K562 (cell line): ENCODE measurements around the gene HSD17B1. TPM values are rescaled to one million over a fixed set of nuclear protein-coding genes. Genes with fewer than 3 reads are reported as not detected.

Experiments used
- ATAC-seq: fragments of 200-7000 bp; cut with Tn5 transposase; 3 replicates; pipeline ENCODE4 v1.9.1; 2020; ENCODE audit warnings: moderate library complexity
- BruUV-seq: library from RNA; stranded (reverse); fragments of 400-500 nt; replicated peaks from 2 replicates; lab custom pipeline; 2021; lab: Mats Ljungman, UMichigan
- CTCF ChIA-PET: fragments of 300-600 bp; formaldehyde crosslinking; extraction: SDS; loops from one replicate; lab custom pipeline; 2021; ENCODE audit warnings: low intra/inter-chr PET ratio; lab: Yijun Ruan, JAX
- POLR2A ChIA-PET: fragments of 300-600, 350-650 bp; sonication (Branson Sonifier 250); formaldehyde crosslinking; extraction: SDS; loops from one replicate; lab custom pipeline; 2021; ENCODE audit warnings: antibody characterized with exemption, inconsistent platforms; lab: Yijun Ruan, JAX
- DNase-seq, 4 experiments: peaks; one replicate each; pipeline versions ENCODE4 v3.0.0 to v3.0.0-alpha.2; 2011 to 2018; ENCODE audit warnings: low spot score in 3 of 4, mixed read lengths in 3 of 4; ENCODE audit errors: extremely low read depth in 1 of 4
- FAIRE-seq: peaks from 2 replicates; lab custom pipeline; 2011; peaks lifted over from hg19 to GRCh38; lab: Jason Lieb, UNC
- H2AFZ ChIP-seq: 2 replicates; pipeline ENCODE4 v1.6.0; 2011; ENCODE audit warnings: low read depth, low read length, control low read depth, inconsistent platforms
- H3K27ac ChIP-seq: fragments of 200-600 bp; 3 replicates; pipeline ENCODE4 v1.8.0; 2011; ENCODE audit warnings: low read depth, mild to moderate bottlenecking, control low read depth, inconsistent platforms, low read length, moderate library complexity, mixed read lengths; ENCODE audit errors: extremely low read depth
- H3K27me3 ChIP-seq, 2 experiments: fragments of 300-600 bp in 1 of 2; 2 replicates in 1 of 2; 3 replicates in 1 of 2; pipeline versions ENCODE4 v1.6.0 to v1.8.0; 2011; ENCODE audit warnings: inconsistent platforms in 2 of 2, low read length in 2 of 2, mild to moderate bottlenecking in 1 of 2, mixed read lengths in 1 of 2, moderate library complexity in 1 of 2; ENCODE audit not compliant: control insufficient read depth in 2 of 2, insufficient read depth in 2 of 2
- H3K36me3 ChIP-seq: fragments of 300-600 bp; 3 replicates; pipeline ENCODE4 v1.8.0; 2011; ENCODE audit warnings: mild to moderate bottlenecking, low read length, inconsistent platforms; ENCODE audit not compliant: control insufficient read depth, insufficient read depth
- H3K4me1 ChIP-seq, 2 experiments: fragments of 200-600 bp in 1 of 2; replicated peaks in 1 of 2; 2 replicates in 1 of 2; 3 replicates in 1 of 2; pipeline versions ENCODE4 v1.5.1 to v1.8.0; 2011; ENCODE audit warnings: inconsistent platforms in 2 of 2, low read length in 2 of 2, mild to moderate bottlenecking in 1 of 2, mixed read lengths in 1 of 2, moderate library complexity in 1 of 2; ENCODE audit not compliant: control insufficient read depth in 2 of 2, insufficient read depth in 2 of 2
- H3K4me2 ChIP-seq: 2 replicates; pipeline ENCODE4 v1.6.1; 2011; ENCODE audit warnings: low read length, control low read depth, inconsistent platforms, mixed read lengths; ENCODE audit not compliant: insufficient read depth
- H3K4me3 ChIP-seq: fragments of 200-600 bp; sonication (generic), shearing (Covaris generic); 2 replicates; pipeline ENCODE4 v1.5.1; 2016; ENCODE audit warnings: control low read depth, inconsistent platforms
- H3K79me2 ChIP-seq: fragments of 200-600 bp; 3 replicates; pipeline ENCODE4 v1.8.0; 2011; ENCODE audit warnings: low read length, inconsistent platforms; ENCODE audit not compliant: control insufficient read depth, insufficient read depth
- H3K9ac ChIP-seq, 2 experiments: 2 replicates each; pipeline versions ENCODE4 v1.6.0 to v1.6.1; 2011; ENCODE audit warnings: low read depth in 2 of 2, low read length in 2 of 2, control low read depth in 1 of 2, inconsistent platforms in 1 of 2, mild to moderate bottlenecking in 1 of 2, mixed read lengths in 1 of 2; ENCODE audit not compliant: insufficient read depth in 1 of 2
- H3K9me1 ChIP-seq: one replicate; pipeline ENCODE4 v1.6.0; 2011; ENCODE audit warnings: inconsistent platforms, mild to moderate bottlenecking, low read length, moderate library complexity; ENCODE audit not compliant: control insufficient read depth, insufficient read depth
- H3K9me3 ChIP-seq: replicated peaks from 2 replicates; pipeline ENCODE4 v1.5.1; 2011; ENCODE audit warnings: low read depth, low read length, inconsistent platforms; ENCODE audit not compliant: control insufficient read depth, insufficient read depth
- H4K20me1 ChIP-seq: replicated peaks from 2 replicates; pipeline ENCODE4 v1.6.1; 2011; ENCODE audit warnings: low read length, inconsistent platforms, mixed read lengths; ENCODE audit not compliant: control insufficient read depth, insufficient read depth
- POLR2G ChIP-seq: fragments of 200-400 bp; formaldehyde crosslinking; IDR thresholded peaks from 2 replicates; pipeline ENCODE4 v1.6.1; 2017; ENCODE audit warnings: low read depth, mild to moderate bottlenecking, antibody characterized with exemption, low read length, moderate library complexity
- ZNF589 ChIP-seq: fragments of 200-800 bp; sonication (Bioruptor generic); IDR thresholded peaks from 2 replicates; pipeline ENCODE4 v1.6.1; 2016; ENCODE audit warnings: low read depth, missing genetic modification characterization, missing compliant biosample characterization
- WGBS: fragments of 100-300 bp; shearing (Covaris generic); methylation state at CpG from one replicate; pipeline ENCODE4 v1.1.6; 2016; ENCODE audit warnings: low coverage, mixed read lengths; ENCODE audit not compliant: insufficient coverage; ENCODE audit errors: missing lambda C conversion rate; 5-methylcytosine and 5-hydroxymethylcytosine counted together
- in situ Hi-C: fragments of 300-500 bp; cut with MboI; formaldehyde crosslinking; loops from 4 replicates; pipeline ENCODE4 v1.15.0; 2018; ENCODE audit warnings: inconsistent platforms, mixed read lengths
- intact Hi-C: fragments of 100-400 bp; cut with micrococcal nuclease; formaldehyde crosslinking; loops from 2 replicates; pipeline ENCODE4 v1.14.2; 2022
- polyA plus RNA-seq, 8 experiments: library from polyadenylated mRNA; depleted of rRNA in 4 of 8; stranded (reverse) in 5 of 8; unstranded in 3 of 8; fragments of >200 nt; fragmentation: Nextera tagmentation in 2 of 8; fragmentation: Illumina TruSeq in 1 of 8; extraction: Ambion mirVana in 2 of 8; extraction: Trizol in 1 of 8; gene quantifications; 2 replicates each; pipeline versions ENCODE4 v1.2.1 to v1.2.3, GENCODE V29; 2011 to 2014; ENCODE audit warnings: inconsistent platforms in 1 of 8, missing spikeins in 1 of 8
- total RNA-seq, 7 experiments: library from RNA; depleted of rRNA in 6 of 7; stranded (reverse); fragments of >200 nt in 6 of 7; fragmentation: Illumina TruSeq in 2 of 7; extraction: Trizol in 2 of 7; gene quantifications; 2 replicates each; pipeline versions ENCODE4 v1.2.1 to v1.2.3, GENCODE V29; 2011 to 2021; ENCODE audit warnings: low replicate concordance in 1 of 7
- TF ChIP-seq, protein P1 (sequence below): sonication (generic); formaldehyde crosslinking; IDR thresholded peaks from 2 replicates; pipeline ENCODE4 v1.8.1; 2023; ENCODE audit warnings: mild to moderate bottlenecking, missing genetic modification reagents

HSD17B1 gene
- total and polyA plus RNA-seq, 9 of the 15 experiments (the other 6 are each of a cell fraction or from before 2014, with no cell fraction given) = 0.55 to 21.1 (median 3.6) TPM

DNA sequence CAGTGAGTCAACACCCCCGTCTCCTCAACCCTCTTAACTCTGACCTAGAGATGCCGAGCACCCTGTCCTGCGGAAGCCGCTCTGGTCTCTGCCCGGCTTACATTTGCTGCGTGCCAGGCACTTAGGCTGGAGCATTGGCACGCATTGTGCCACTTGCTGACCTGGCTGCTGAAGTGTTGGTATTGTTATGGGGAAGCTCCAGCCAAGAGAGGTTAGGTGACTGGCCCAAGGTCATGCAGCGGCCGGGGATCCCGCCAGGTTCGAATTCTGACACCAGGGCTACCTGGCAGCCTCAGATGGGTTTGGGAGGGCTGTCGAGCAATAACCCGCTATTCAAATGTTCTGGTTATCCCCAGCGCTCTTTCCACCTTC is 5.0 kb upstream of the HSD17B1 start:
- H3K9me3 ChIP-seq = no peaks in the 10 kb centered on the region
- CTCF ChIA-PET = no interaction called here
- H3K4me1 ChIP-seq = peaks cover 0 to 35% of the 10 kb centered on the region in 2 experiments; a peak in 3 of 5 replicates
- H2AFZ ChIP-seq = no peak overlapping the region
- DNase-seq = no peak
- in situ Hi-C loops = no loop called here
- no TSS peak for BruUV-seq
- H3K27me3 ChIP-seq = no peaks in the 10 kb centered on the region
- no peak for ATAC-seq
- peak overlapping the region in 1 of 2 experiments; percentile 68; a peak in 2 of 4 replicates for H3K9ac ChIP-seq
- H3K4me3 ChIP-seq = no peak overlapping the region
- no peaks in the 10 kb centered on the region for H3K9me1 ChIP-seq
- H3K4me2 ChIP-seq = no peak overlapping the region
- WGBS = 96% methylated on average over 14 of the region's 14 CpGs
- H4K20me1 ChIP-seq = no peaks in the 10 kb centered on the region
- H3K79me2 ChIP-seq = no peaks in the 10 kb centered on the region
- no peak for FAIRE-seq
- peak; percentile 1; the same call in 1 of the 2 replicates for TF ChIP-seq POLR2G
- no peak for TF ChIP-seq ZNF589 (CRISPR knock-in tag)
- TF ChIP-seq, protein P1, sequence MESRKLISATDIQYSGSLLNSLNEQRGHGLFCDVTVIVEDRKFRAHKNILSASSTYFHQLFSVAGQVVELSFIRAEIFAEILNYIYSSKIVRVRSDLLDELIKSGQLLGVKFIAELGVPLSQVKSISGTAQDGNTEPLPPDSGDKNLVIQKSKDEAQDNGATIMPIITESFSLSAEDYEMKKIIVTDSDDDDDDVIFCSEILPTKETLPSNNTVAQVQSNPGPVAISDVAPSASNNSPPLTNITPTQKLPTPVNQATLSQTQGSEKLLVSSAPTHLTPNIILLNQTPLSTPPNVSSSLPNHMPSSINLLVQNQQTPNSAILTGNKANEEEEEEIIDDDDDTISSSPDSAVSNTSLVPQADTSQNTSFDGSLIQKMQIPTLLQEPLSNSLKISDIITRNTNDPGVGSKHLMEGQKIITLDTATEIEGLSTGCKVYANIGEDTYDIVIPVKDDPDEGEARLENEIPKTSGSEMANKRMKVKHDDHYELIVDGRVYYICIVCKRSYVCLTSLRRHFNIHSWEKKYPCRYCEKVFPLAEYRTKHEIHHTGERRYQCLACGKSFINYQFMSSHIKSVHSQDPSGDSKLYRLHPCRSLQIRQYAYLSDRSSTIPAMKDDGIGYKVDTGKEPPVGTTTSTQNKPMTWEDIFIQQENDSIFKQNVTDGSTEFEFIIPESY (CRISPR knock-in tag) = peak; percentile 71; the same call in 1 of the 2 replicates
- TF ChIP-seq, all 486 proteins: peak for 2
- peaks cover 14% of the 10 kb centered on the region; the same call in 1 of the 3 replicates for H3K36me3 ChIP-seq
- intact Hi-C loops = no loop called here
- POLR2A ChIA-PET = interaction anchor here (0.5 to 0.9 kb wide), 3 partner anchors 22 to 739 kb away, joined by 3 read pairs; no protein-coding TSS in a partner anchor
- no peak overlapping the region for H3K27ac ChIP-seq
